IPS DF 6.9 (cell line): Measurements from ENCODE around the gene ADGB.
"Not testable (repeated sequence)": the region's sequence is repeated elsewhere in the genome, so short reads cannot be mapped to it uniquely, and the experiment has no call there.

Source experiments
- DNase-seq: peaks from one replicate; pipeline ENCODE4 v3.0.0-alpha.2; 2013; ENCODE audit warnings: low read depth, low spot score
- H3K27ac ChIP-seq: one replicate; pipeline ENCODE4 v1.5.1; 2013; ENCODE audit warnings: low read length, control low read depth
- H3K27me3 ChIP-seq: 2 replicates; pipeline ENCODE4 v1.6.1; 2013; ENCODE audit warnings: mild to moderate bottlenecking, low read length; ENCODE audit not compliant: control insufficient read depth, insufficient read depth
- H3K36me3 ChIP-seq: 2 replicates; pipeline ENCODE4 v1.6.1; 2013; ENCODE audit warnings: low read length; ENCODE audit not compliant: control insufficient read depth, insufficient read depth
- H3K4me1 ChIP-seq: 2 replicates; pipeline ENCODE4 v1.6.1; 2013; ENCODE audit warnings: low read length; ENCODE audit not compliant: control insufficient read depth, insufficient read depth
- H3K4me3 ChIP-seq: 2 replicates; pipeline ENCODE4 v1.5.1; 2013; ENCODE audit warnings: mild to moderate bottlenecking, low read length
- H3K9me3 ChIP-seq: 2 replicates; pipeline ENCODE4 v1.6.1; 2013; ENCODE audit warnings: low read length, inconsistent platforms; ENCODE audit not compliant: control insufficient read depth, insufficient read depth
- WGBS: extraction: QIAGEN DNeasy Blood & Tissue Kit; methylation state at CpG from one replicate; pipeline ENCODE4 v1.1.7; 2013; ENCODE audit warnings: mixed read lengths, missing lambda C conversion rate; ENCODE audit not compliant: insufficient read length, insufficient coverage; 5-methylcytosine and 5-hydroxymethylcytosine counted together

The ADGB gene

DNA sequence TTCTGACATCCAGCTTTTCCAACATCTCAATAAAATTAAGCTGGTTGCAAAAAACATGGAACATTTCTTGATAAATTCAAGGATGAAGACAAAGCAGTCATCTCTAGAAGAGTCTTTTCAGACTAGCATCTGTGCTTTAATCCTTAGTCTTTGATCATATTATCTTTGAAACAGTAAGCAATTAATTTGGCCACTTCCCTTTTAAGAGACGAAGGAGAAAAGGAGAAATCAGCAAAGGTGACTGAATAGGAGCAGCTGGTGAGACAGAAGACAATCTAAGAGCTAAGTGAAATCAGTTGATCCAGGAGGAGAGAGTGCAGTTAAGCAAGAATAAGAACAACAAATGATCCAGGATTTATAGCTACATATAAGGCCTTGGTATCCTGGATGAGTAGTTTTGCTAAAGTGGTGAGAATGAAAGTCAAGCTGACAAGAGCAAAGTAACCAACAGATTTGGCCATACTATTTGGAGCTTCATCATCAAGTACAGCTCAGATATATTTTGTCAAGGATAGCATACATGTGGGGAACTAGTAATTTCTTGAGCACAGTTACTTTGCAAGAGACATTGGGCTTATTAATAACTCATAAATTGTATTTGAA is 215.5 kb downstream of the ADGB start:
- no peaks in the 10 kb centered on the region for H3K36me3 ChIP-seq
- no peaks in the 10 kb centered on the region for H3K27me3 ChIP-seq
- no CpG with 5 or more reads among the region's 1 CpG for WGBS
- H3K9me3 ChIP-seq, result no peaks in the 10 kb centered on the region
- H3K27ac ChIP-seq, result no peak overlapping the region
- no peaks in the 10 kb centered on the region for H3K4me1 ChIP-seq
- H3K4me3 ChIP-seq, result no peak overlapping the region
- no peak for DNase-seq

DNA sequence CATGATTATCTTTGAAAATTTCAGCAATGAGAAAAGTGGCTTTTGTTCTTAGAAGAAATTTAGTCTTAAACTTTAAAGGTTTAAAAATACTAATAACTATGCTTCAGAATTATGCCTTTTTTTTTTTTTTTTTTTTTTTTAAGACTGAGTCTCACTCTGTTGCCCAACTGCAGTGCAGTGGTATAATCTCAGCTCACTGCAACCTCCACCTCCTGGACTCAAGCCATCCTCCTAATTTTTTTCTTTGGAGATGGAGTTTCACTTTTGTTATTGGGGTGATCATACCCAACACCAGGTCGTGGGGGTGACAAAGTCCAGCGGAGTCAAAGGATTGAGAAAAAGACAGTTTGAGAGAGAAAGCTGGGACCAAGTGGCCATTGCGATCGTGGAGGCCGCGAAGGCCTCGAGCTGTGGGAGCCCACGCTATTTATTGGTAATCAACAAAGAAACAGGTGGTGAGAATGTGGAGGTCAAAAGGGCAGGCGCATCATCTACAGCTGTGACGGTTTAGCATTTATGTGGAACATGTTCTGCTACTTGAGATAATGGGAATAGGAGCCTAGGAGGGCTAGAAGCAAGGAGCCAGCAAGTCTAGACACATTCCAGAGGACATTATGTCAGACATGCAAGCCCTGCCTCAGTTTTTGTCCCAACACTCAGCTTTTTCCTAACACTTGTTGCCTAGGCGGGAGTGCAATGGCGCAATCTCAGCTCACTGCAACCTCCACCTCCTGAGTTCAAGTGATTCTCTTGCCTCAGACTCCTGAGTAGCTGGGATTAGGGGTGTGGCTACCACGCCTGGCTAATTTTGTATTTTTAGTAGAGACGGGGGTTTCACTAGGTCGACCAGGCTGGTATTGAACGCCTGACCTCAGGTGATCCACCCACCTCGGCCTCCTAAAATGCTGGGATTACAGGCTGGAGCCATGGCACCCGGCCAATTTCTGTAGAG is 217.0 kb downstream of the ADGB start:
- H3K4me1 ChIP-seq, H3K27ac ChIP-seq, H3K9me3 ChIP-seq, H3K36me3 ChIP-seq, DNase-seq, H3K4me3 ChIP-seq, H3K27me3 ChIP-seq: not testable (repeated sequence)
- no CpG with 5 or more reads among the region's 18 CpGs for WGBS

DNA sequence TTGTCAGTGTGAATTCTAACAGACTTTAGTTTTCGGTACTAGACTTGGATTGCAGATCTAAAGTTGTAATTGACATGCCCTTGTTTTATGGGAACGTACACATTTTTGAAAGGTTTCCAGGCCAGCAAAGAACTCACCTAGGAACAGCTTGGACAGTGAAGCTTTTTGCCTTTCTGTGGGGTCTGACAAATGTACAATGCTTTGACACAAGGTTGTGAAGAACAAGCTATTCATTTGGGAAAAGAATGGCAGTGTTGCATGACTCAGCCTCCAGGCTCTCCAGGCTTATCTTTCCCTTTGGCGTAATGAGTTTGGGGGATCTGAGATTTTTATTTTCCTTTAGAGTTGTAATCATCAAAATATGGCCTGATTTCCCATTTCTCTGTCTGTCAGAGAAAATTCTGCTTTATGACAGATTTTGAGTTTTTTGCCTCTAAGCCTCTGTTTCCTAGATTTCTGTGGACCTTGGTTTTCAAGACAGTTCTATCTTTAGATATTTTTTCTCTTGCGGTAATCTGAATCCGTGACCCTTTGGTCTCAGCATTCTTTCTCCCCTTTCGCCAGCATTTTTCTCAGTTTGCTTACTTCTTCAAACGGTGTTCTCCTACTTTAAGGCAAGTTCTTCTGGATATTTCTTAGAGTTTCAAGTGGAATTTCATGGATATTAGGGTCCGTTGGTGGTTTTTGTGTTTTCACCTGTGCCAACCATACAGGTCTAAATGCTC is 221.0 kb downstream of the ADGB start:
- H3K4me1 ChIP-seq, result peaks cover 1% of the 10 kb centered on the region; the same call in 1 of the 2 replicates
- no CpG with 5 or more reads among the region's 8 CpGs for WGBS
- no peak for DNase-seq
- no peaks in the 10 kb centered on the region for H3K36me3 ChIP-seq
- H3K27me3 ChIP-seq, result no peaks in the 10 kb centered on the region
- no peaks in the 10 kb centered on the region for H3K9me3 ChIP-seq
- no peak overlapping the region for H3K4me3 ChIP-seq
- H3K27ac ChIP-seq, result no peak overlapping the region

DNA sequence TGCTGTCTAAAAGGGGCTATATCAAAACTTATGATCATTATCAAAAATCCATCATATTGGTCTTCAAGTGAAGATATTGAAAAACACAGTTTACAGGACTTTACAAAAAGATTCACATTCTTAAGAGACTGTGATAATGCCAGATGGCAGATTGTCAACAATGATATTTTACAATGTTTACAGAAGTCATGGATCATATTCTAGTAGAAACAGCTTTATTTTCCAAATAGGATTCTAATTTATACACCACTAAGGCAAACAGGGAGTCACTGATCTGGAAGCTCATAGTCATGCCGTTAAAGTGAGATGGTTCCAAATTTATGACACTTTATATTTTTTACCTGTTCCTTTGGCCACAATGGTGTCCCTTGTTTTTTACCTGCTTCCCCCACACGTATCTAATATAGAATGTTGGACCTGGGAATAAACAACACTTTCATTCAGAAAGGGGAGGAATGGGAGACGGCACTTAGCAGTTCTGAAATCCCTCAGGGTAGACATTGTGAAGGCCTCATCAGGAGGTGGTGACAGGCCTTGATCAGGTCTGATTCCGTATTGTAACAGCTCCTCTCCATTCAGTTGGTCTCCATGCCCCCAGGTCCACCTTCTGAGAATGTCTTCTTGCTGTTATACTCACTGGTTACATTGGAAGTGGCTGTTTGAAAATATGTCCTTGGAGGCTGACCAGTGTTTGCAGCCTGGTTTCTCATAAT is 228.6 kb downstream of the ADGB start:
- H3K4me3 ChIP-seq, result no peak overlapping the region
- H3K4me1 ChIP-seq, result peaks cover 3% of the 10 kb centered on the region; the same call in 1 of the 2 replicates
- no peaks in the 10 kb centered on the region for H3K9me3 ChIP-seq
- H3K27ac ChIP-seq, result no peak overlapping the region
- H3K36me3 ChIP-seq, result no peaks in the 10 kb centered on the region
- no CpG with 5 or more reads among the region's 4 CpGs for WGBS
- no peak for DNase-seq
- no peaks in the 10 kb centered on the region for H3K27me3 ChIP-seq

DNA sequence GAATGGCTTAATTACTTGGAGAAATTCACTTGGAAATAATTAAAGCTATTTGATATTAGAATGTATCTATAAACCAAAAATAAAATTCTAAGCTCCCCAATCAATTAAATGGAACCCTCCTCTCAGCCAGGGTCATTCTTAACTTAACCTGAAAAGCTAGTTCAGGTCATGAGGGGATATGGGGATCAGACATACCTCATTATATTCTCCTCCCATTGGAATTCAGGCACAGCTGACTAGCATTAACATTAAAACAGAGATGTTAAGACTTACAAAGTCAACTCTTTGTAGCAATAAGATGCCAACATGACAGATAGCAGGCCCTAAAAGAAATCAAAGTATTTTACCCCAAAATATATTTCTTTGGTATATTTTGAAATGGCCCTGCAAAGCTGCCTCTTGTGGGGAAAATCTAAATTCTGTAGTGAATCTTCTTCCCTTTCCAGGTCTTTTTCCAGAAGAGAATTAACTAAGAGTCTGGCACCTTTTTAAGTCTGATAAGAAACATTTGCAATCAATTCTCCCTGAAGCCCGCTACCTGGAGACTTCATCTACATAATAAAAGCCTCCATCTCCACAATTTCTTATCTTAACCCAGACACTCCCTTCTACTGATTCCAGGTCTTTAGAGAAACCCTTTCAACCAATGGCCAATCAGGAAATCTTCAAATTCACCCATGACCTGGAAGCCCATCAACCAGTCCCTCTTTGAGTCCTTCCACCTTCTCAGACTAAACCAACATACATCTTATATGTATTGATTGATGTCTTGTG is 231.2 kb downstream of the ADGB start:
- H3K4me3 ChIP-seq, result no peak overlapping the region
- H3K4me1 ChIP-seq, result peaks cover 3% of the 10 kb centered on the region; the same call in 1 of the 2 replicates
- H3K9me3 ChIP-seq, result no peaks in the 10 kb centered on the region
- no peaks in the 10 kb centered on the region for H3K36me3 ChIP-seq
- no peak overlapping the region for H3K27ac ChIP-seq
- DNase-seq, result no peak
- WGBS, result no CpG with 5 or more reads among the region's 1 CpG
- no peaks in the 10 kb centered on the region for H3K27me3 ChIP-seq

DNA sequence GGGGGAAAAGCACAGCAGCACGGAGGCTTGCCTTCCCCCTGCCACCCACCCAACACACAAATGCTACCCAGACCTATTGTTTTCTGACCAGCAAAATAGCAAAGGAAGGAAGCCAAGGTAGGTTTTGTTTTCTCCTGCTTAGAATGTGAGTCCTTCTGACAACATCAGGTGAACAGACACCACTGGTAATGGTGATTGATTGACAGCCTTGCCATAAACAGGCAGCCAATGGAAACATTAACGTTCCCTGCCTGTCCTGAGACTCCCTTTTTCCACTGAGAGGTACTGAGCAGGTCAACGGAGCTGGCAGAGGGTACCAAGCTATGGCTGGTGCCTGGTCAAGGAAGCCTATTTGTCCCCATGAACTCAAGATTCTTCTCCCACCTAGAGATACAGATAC is 234.4 kb downstream of the ADGB start:
- Histone ChIP-seq H3K4me3 (no peak overlapping the region), H3K36me3 (no peaks in the 10 kb centered on the region), H3K27ac (no peak overlapping the region), H3K9me3 (no peaks in the 10 kb centered on the region), H3K4me1 (peaks cover 3% of the 10 kb centered on the region; the same call in 1 of the 2 replicates), H3K27me3 (no peaks in the 10 kb centered on the region)
- DNase-seq, result no peak
- WGBS, result no CpG with 5 or more reads among the region's 3 CpGs

DNA sequence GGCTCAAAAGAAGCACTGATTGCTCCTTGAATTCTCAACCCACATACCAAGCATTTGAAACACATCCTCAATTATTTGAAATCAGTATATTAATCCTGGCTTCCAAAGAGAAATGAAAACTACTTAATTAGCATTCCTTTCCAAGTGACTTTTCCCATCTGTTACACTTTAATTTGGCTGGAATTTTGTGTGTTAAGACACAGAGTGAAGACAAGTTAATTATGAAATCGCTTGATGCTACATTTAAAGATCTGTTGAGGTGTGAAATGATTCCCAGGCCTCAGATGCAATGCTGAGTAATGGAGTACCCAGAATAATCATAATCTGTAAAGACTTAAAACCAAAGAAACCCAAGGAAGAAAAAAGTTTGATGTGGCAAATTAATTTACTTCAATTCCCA is 241.4 kb downstream of the ADGB start:
- Histone ChIP-seq H3K4me1 (no peaks in the 10 kb centered on the region), H3K4me3 (no peak overlapping the region), H3K36me3 (no peaks in the 10 kb centered on the region), H3K27me3 (no peaks in the 10 kb centered on the region), H3K27ac (no peak overlapping the region), H3K9me3 (no peaks in the 10 kb centered on the region)
- no CpG with 5 or more reads among the region's 1 CpG for WGBS
- no peak for DNase-seq

DNA sequence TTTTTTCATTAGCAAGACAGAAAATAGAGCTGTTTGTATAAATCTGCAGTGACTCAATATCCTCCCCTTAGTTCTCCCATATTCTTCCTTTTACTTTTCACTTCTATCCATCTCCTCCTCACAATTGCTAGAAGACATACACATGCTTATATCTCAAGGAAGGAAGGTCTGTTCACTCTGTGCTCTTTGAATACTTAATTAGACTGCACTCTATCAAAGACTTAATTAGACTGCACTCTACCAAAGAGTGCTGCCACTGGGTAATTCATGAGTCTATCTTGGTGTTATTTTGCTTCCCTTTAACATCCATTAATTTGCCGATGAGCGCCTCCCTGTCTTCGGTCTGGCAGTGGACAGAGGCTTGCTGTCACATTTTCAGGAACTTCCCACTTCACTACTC is 241.9 kb downstream of the ADGB start:
- no CpG with 5 or more reads among the region's 3 CpGs for WGBS
- DNase-seq, result no peak
- Histone ChIP-seq H3K9me3 (no peaks in the 10 kb centered on the region), H3K36me3 (no peaks in the 10 kb centered on the region), H3K27ac (no peak overlapping the region), H3K4me3 (no peak overlapping the region), H3K4me1 (no peaks in the 10 kb centered on the region), H3K27me3 (no peaks in the 10 kb centered on the region)

DNA sequence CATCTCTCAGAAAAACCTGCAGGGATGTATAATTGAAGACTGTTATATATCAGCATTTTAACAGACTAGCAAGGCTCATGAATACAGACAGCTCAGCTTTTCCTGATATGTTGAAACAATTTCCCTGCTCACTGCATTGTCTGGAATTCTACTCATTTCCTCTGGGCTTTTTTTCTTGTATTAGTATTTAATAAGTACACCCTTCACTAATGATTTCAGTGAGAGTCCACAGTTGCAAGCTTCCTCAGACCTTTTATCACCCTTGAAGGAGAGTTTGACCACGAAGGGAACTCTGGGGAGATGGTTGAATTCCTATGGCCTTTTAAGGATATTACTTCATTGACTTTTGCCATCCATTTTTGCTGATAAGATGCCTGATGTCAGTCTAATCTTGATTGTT is 248.7 kb downstream of the ADGB start:
- no peaks in the 10 kb centered on the region for H3K9me3 ChIP-seq
- H3K27me3 ChIP-seq, result no peaks in the 10 kb centered on the region
- H3K27ac ChIP-seq, result no peak overlapping the region
- WGBS, result no CpG with 5 or more reads among the region's 1 CpG
- no peak for DNase-seq
- peaks cover 6% of the 10 kb centered on the region for H3K4me1 ChIP-seq
- H3K36me3 ChIP-seq, result no peaks in the 10 kb centered on the region
- H3K4me3 ChIP-seq, result no peak overlapping the region
